GM12878 (cell line): ENCODE data around the gene PTPRS.

ENCODE experiments used
- BCL11A ChIP-seq: IDR thresholded peaks from 2 replicates; pipeline ENCODE4 v1.6.1; 2011; ENCODE audit warnings: low read depth, low read length
- CBX3 ChIP-seq: fragments of 200-600 bp; sonication (generic); IDR thresholded peaks from 2 replicates; pipeline ENCODE4 v1.6.1; 2016; ENCODE audit warnings: low read depth, borderline replicate concordance
- EED ChIP-seq: sonication (generic); IDR thresholded peaks from 2 replicates; pipeline ENCODE4 v1.6.1; 2016; ENCODE audit warnings: antibody characterized with exemption, low read depth
- FOXM1 ChIP-seq: IDR thresholded peaks from 2 replicates; pipeline ENCODE4 v1.6.1; 2012; ENCODE audit warnings: low read depth, mild to moderate bottlenecking, inconsistent platforms, low read length, moderate library complexity
- POLR2A ChIP-seq: IDR thresholded peaks from 2 replicates; pipeline ENCODE4 v1.6.1; 2011; ENCODE audit warnings: low read depth, mild to moderate bottlenecking, low read length
- RFX5 ChIP-seq: IDR thresholded peaks from 2 replicates; pipeline ENCODE4 v1.6.1; 2011; ENCODE audit warnings: low read depth, low read length, improper control_type of control experiment
- ZNF274 ChIP-seq: IDR thresholded peaks from one replicate; pipeline ENCODE4 v1.8.0; 2011; ENCODE audit not compliant: insufficient read length, insufficient read depth
- TF ChIP-seq, protein P1 (sequence below): IDR thresholded peaks from 2 replicates; pipeline ENCODE4 v1.6.1; 2012; ENCODE audit warnings: mild to moderate bottlenecking, low read depth, low read length

DNA sequence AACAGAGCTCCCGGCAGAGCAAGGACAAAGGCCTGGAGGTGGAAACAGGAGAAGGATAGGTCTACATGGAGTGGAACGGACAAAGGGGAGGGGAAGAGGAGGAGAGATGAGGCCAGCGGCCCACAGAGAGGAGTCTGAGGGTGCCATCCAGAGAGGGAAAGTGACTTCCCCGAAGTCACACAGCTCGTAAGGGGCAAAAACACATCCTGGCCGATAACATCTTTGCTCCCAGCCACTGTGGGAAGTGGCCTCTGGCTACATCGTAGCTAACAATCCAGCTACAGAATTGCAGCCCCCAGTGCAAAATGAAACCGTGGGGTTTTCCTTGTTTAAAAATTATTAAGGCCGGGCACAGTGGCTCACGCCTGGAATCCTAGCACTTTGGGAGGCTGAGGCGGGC lies 11.5 kb downstream of the PTPRS start:
- TF ChIP-seq RFX5 (no peak), POLR2A (no peak), ZNF274 (no peak), CBX3 (no peak), FOXM1 (no peak), EED (no peak), BCL11A (no peak)
- TF ChIP-seq, protein P1, sequence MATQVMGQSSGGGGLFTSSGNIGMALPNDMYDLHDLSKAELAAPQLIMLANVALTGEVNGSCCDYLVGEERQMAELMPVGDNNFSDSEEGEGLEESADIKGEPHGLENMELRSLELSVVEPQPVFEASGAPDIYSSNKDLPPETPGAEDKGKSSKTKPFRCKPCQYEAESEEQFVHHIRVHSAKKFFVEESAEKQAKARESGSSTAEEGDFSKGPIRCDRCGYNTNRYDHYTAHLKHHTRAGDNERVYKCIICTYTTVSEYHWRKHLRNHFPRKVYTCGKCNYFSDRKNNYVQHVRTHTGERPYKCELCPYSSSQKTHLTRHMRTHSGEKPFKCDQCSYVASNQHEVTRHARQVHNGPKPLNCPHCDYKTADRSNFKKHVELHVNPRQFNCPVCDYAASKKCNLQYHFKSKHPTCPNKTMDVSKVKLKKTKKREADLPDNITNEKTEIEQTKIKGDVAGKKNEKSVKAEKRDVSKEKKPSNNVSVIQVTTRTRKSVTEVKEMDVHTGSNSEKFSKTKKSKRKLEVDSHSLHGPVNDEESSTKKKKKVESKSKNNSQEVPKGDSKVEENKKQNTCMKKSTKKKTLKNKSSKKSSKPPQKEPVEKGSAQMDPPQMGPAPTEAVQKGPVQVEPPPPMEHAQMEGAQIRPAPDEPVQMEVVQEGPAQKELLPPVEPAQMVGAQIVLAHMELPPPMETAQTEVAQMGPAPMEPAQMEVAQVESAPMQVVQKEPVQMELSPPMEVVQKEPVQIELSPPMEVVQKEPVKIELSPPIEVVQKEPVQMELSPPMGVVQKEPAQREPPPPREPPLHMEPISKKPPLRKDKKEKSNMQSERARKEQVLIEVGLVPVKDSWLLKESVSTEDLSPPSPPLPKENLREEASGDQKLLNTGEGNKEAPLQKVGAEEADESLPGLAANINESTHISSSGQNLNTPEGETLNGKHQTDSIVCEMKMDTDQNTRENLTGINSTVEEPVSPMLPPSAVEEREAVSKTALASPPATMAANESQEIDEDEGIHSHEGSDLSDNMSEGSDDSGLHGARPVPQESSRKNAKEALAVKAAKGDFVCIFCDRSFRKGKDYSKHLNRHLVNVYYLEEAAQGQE, result no peak
